Adipose tissue (tissue), 3 donors: ENCODE results near the gene SLX4IP. TPM values are rescaled to one million over a fixed set of nuclear protein-coding genes. Genes with fewer than 3 reads are reported as not detected.

Experiments
- H3K27ac ChIP-seq: one replicate; pipeline ENCODE4 v1.5.1; 2013; ENCODE audit warnings: low read depth, low read length
- WGBS, 3 donors: extraction: QIAGEN DNeasy Blood & Tissue Kit; methylation state at CpG; one replicate each; pipeline ENCODE4 v1.1.7; 2013; 5-methylcytosine and 5-hydroxymethylcytosine counted together
- polyA plus RNA-seq, 3 donors: library from polyadenylated mRNA; stranded (reverse); fragments of 200-250 nt; gene quantifications; one replicate each; pipeline ENCODE4 v1.2.3, GENCODE V29; 2013
- donor health status: healthy with polysubstance abuse.
- donor health status: Bipolar disorder and iron deficiency.
- donor health status: healthy.

SLX4IP gene
- polyA plus RNA-seq, 3 donors, result 0.62 to 1.6 (median 1.1) TPM

- 61 to 88% (median 84%) methylated on average over 13 of the region's 13 CpGs for WGBS, 3 donors
- H3K27ac ChIP-seq, result no peak overlapping the region
Observed at GRCh38 chr20:10658051-10658823, 223.1 kb downstream of the SLX4IP start.

- H3K27ac ChIP-seq, result no peak overlapping the region
- 24 to 55% (median 52%) methylated on average over 5 of the region's 5 CpGs for WGBS, 3 donors
Observed at GRCh38 chr20:10658876-10659632, 223.9 kb downstream of the SLX4IP start.

GRCh38 chr20:10659651-10660601 is 224.8 kb downstream of the SLX4IP start:
- no peak overlapping the region for H3K27ac ChIP-seq
- WGBS, 3 donors, result 59 to 81% (median 80%) methylated on average over 12 of the region's 12 CpGs

GRCh38 chr20:10660661-10661060 is 225.6 kb downstream of the SLX4IP start:
- WGBS, 3 donors, result 72 to 84% (median 80%) methylated on average over 11 of the region's 11 CpGs
- no peak overlapping the region for H3K27ac ChIP-seq

- WGBS, 3 donors, result 79 to 92% (median 82%) methylated on average over 4 of the region's 4 CpGs
- H3K27ac ChIP-seq, result no peak overlapping the region
Observed at GRCh38 chr20:10661261-10661660, 226.2 kb downstream of the SLX4IP start.

GRCh38 chr20:10662151-10662550 is 227.0 kb downstream of the SLX4IP start:
- H3K27ac ChIP-seq, result no peak overlapping the region
- 77 to 88% (median 87%) methylated on average over 5 of the region's 5 CpGs for WGBS, 3 donors

- 64 to 78% (median 68%) methylated on average over 10 of the region's 10 CpGs for WGBS, 3 donors
- no peak overlapping the region for H3K27ac ChIP-seq
Observed at GRCh38 chr20:10662661-10663458, 227.8 kb downstream of the SLX4IP start.

GRCh38 chr20:10663756-10664155 is 228.7 kb downstream of the SLX4IP start:
- 66 to 82% (median 80%) methylated on average over 8 of the region's 8 CpGs for WGBS, 3 donors
- H3K27ac ChIP-seq, result no peak overlapping the region

- H3K27ac ChIP-seq, result no peak overlapping the region
- 21 to 63% (median 47%) methylated on average over 7 of the region's 7 CpGs for WGBS, 3 donors
Observed at GRCh38 chr20:10665027-10665561, 230.0 kb downstream of the SLX4IP start.

GRCh38 chr20:10665791-10666190 is 230.7 kb downstream of the SLX4IP start:
- H3K27ac ChIP-seq, result no peak overlapping the region
- 19 to 44% (median 29%) methylated on average over 6 of the region's 6 CpGs for WGBS, 3 donors

GRCh38 chr20:10666221-10667076 is 231.3 kb downstream of the SLX4IP start:
- 52 to 79% (median 64%) methylated on average over 7 of the region's 7 CpGs for WGBS, 3 donors
- H3K27ac ChIP-seq, result peak overlapping the region; percentile 58

GRCh38 chr20:10667077-10667401 is 231.9 kb downstream of the SLX4IP start:
- WGBS, 3 donors, result 38 to 67% (median 62%) methylated on average over 20 to 21 of the region's 21 CpGs
- no peak overlapping the region for H3K27ac ChIP-seq

- H3K27ac ChIP-seq, result no peak overlapping the region
- 75 to 89% (median 85%) methylated on average over 6 of the region's 6 CpGs for WGBS, 3 donors
Observed at GRCh38 chr20:10667560-10668167, 232.6 kb downstream of the SLX4IP start.

GRCh38 chr20:10668677-10669368 is 233.7 kb downstream of the SLX4IP start:
- no peak overlapping the region for H3K27ac ChIP-seq
- WGBS, 3 donors, result 60 to 73% (median 72%) methylated on average over 7 of the region's 7 CpGs

- no peak overlapping the region for H3K27ac ChIP-seq
- WGBS, 3 donors, result 17 to 52% (median 42%) methylated on average over 6 of the region's 6 CpGs
Observed at GRCh38 chr20:10669843-10670446, 234.8 kb downstream of the SLX4IP start.
